ENCODE data around the gene GUCY1B1.

DNA sequence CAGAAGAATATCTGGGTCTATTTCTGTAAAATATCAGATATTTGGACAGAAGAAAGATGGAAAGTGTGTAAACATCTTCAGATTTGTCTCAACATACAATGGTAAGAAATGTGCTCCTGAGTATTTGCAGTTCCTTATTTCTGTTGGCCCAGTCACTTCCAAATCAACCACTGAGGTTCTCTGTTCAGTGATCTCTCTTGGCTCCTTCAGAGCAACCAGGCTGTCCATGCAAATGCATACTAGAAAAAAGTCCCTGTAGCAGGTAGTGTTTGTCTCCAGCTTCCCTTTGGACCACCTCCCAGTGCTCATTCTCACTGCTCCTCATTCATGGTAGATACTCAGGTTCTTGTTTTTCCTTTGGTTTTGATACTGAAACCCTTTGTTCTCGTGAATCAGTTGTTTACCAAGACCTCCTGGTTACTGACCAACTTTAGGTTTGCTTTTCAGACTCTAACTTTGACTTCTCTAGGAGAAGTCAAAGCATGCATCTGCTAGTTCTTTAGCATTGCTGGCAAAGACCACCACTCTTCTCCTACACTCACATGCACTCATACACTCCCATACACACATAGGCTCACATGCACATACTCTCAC, 78.5 kb downstream of the GUCY1B1 start:
- TF ChIP-seq, protein P1, sequence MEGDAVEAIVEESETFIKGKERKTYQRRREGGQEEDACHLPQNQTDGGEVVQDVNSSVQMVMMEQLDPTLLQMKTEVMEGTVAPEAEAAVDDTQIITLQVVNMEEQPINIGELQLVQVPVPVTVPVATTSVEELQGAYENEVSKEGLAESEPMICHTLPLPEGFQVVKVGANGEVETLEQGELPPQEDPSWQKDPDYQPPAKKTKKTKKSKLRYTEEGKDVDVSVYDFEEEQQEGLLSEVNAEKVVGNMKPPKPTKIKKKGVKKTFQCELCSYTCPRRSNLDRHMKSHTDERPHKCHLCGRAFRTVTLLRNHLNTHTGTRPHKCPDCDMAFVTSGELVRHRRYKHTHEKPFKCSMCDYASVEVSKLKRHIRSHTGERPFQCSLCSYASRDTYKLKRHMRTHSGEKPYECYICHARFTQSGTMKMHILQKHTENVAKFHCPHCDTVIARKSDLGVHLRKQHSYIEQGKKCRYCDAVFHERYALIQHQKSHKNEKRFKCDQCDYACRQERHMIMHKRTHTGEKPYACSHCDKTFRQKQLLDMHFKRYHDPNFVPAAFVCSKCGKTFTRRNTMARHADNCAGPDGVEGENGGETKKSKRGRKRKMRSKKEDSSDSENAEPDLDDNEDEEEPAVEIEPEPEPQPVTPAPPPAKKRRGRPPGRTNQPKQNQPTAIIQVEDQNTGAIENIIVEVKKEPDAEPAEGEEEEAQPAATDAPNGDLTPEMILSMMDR (IDR thresholded peaks at IDR 0.05): no peak
- no peak for TF ChIP-seq POLR2AphosphoS5 (IDR thresholded peaks at IDR 0.05)
